GM18520 (cell line): ENCODE measurements around the gene KIRREL3.

Source experiments
- ATAC-seq: cut with Tn5 transposase; IDR thresholded peaks from one replicate; pipeline ENCODE4 v1.9.1; 2021; ENCODE audit not compliant: unreplicated experiment

The KIRREL3 gene

GRCh38 chr11:126608658-126609057 lies 391.9 kb downstream of the KIRREL3 start:
- ATAC-seq = no peak

GRCh38 chr11:126607776-126608541 lies 392.6 kb downstream of the KIRREL3 start:
- ATAC-seq = no peak

- ATAC-seq = no peak
Observed at GRCh38 chr11:126607374-126607773, 393.2 kb downstream of the KIRREL3 start.

- no peak for ATAC-seq
Observed at GRCh38 chr11:126606484-126606883, 394.1 kb downstream of the KIRREL3 start.

- ATAC-seq = no peak
Observed at GRCh38 chr11:126604461-126604860, 396.1 kb downstream of the KIRREL3 start.

- no peak for ATAC-seq
Observed at GRCh38 chr11:126603486-126603885, 397.1 kb downstream of the KIRREL3 start.

DNA sequence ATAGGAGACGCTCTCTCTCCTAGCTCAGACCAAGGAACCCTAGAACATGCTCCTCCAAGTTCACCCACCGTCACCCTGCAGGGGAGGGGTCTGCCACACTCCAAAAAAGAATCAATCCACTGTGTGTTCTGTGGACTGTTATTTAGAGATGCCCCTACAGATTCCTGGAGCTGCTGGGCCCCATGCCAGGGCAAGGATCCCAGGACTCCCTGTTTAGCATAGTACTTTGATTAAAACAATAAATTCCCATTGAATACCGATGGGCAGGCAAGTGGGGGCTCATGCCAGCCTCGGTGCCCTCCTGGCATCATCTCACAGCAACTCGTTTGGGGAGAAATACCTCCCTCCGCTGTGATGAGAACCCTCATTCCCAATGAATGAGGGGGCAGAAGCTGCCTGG lies 397.6 kb downstream of the KIRREL3 start:
- no peak for ATAC-seq

GRCh38 chr11:126602349-126602940 lies 398.1 kb downstream of the KIRREL3 start:
- ATAC-seq = no peak

DNA sequence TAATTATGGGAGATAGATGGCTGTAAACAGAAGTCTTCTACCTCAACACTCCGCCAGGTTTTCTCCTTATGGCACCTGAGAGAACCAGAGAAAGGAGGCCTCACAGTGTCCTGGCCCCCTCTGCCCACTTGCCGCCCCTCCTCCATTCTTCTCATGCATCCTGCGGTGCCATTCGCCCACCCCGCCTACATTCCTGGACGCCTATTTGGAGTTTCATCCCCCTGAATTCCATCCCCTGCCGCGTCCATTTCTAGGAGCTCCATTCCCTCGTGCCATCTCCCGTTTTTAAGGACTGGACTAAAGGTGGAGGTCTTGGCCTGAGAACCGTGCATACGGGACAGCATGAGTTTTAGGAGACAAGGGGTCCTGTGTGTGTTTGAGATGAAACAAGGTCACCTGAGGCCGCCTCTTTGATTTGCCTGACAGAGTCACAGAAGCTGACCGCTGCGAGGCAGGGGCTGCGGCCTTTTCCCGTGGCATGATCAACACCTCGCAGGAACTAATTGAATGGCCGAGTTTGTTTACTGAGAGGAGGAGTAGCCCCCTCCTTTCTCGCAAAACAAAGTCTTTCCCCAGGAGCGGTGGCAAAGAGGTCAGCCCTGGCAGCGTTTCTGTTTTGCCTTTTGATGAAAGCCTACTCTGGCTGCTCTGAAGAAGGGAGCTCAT lies 398.9 kb downstream of the KIRREL3 start:
- ATAC-seq = no peak

DNA sequence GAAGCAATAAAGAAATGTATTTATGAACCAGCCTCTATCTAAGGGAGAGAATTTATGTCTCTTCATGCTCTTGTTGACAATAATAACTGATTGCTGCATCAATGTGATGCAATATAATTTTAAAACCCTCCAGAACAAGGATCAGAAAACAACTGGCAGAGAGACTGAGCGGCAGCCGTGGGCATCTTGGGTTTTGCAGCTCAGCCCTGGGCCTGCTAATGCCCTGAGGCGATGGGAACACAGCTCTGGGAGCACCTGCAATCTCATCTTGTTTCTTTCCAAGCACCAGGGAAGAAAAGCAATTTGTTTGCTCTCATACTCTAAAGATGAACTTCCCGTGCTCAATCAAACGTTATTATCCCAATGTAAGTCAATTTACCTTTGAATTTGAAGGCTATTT lies 399.4 kb downstream of the KIRREL3 start:
- ATAC-seq = no peak

GRCh38 chr11:126599217-126599897 lies 401.2 kb downstream of the KIRREL3 start:
- no peak for ATAC-seq

GRCh38 chr11:126598344-126599216 lies 402.0 kb downstream of the KIRREL3 start:
- ATAC-seq = no peak

DNA sequence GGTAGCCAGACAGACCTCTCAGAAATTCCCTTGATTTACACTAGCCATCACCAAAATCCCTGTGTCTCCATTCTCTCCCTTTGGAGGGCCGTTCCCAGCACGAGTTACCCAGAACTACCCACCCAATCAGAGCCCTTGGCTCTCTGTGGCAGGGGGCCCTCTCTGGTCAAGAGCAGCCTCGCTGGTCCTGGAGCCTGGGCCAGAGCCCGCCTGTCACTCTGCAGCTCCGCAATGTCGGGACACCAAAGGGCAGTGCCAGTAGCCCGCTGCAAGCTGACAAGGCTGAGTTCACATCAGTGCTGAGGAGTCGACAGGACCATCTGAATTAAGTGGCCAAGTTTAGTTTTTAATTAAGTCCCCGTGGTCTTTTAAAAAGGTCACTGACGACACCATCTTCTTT lies 403.5 kb downstream of the KIRREL3 start:
- ATAC-seq = no peak

GRCh38 chr11:126596474-126596873 lies 404.1 kb downstream of the KIRREL3 start:
- no peak for ATAC-seq

- no peak for ATAC-seq
Observed at GRCh38 chr11:126595560-126595959, 405.0 kb downstream of the KIRREL3 start.

DNA sequence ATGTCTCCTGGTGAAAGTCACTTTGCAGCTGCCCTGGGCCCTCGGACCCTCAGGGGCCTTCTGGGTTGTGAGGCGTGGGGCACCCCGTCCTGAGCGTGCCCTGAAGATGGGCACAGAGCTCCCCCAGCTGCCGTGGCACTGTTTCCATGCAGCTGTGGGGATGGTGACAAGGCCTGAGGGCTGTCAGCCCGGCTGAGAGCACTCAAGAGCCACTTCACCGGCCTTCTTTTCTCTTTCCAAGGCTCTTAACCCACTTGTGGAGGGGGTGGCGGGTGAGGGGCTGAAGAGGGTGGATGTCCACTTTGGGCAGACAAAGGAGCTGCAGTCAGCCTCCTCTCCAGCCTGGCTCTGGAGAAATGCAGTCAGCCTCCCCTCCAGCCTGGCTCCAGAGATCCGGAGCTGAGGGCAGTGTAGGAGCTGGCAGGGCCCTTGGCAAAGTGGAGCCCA lies 405.6 kb downstream of the KIRREL3 start:
- ATAC-seq = no peak

DNA sequence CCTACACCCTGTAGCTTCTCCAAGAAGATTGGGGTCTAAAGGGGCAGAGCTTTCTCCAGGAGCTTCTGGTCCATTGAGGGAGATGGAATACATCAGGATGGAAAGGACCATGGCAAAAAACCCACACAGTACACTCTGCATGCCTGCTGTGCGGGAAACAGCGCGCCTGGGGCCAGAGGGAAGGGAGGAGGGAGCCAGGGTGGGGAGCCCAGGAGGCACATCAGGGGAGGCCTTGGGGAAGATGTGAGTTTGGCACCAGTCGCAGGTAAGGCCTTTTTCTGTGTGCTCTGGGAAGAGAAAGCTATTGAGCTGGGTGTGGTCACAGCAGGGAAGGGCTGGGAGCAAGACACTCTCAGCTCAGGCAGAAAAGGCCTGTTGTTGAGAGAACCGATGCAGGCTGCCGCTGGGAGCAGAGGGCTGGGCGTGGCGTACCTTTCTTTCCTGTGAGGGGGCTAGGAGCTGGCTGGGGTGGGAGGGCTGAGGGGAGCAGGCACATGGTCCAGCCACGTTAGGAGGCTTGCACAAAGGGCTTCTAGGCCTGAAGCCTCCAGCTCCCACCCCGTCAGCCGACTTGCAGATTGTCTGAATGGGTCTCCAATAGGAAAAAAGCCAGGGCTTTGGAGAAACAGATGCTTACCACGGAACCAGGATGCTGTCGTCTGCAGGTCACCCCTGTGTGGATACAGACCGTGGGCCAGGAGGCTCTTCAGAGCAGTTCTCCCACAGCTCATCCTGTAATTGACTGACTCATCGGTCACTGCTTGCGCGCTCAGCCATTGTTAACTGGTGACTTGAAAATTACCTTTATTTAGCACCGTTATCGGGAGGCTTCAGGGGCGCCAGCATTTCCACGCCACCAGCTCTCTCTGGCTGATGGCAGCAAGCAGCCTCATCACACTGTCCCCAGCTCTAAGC lies 407.8 kb downstream of the KIRREL3 start:
- no peak for ATAC-seq

GRCh38 chr11:126591966-126592489 lies 408.5 kb downstream of the KIRREL3 start:
- no peak for ATAC-seq

DNA sequence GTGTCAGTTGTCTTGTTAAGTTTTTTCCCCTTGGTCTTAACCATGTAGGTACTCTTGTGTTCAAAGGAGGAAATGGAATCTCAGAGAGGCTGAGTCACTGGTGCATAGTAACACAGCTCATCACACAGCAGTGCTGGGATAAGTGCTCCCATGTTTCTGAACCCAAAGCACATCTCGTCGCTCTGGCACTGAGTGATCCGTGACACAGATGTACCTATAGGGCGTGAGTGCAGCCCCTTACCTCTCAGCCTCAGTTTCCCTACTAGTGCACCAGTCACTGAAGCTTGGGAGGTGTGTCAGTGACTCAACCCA lies 411.1 kb downstream of the KIRREL3 start:
- no peak for ATAC-seq
